NCI-H2029 treated with DMSO at 0.1 percent for 48 hours (cell line): Measurements from ENCODE around the gene SDF2L1.
A peak's percentile ranks its signal among the peaks of the same experiment; 100 is the strongest.

ENCODE experiments used
- DNase-seq: peaks from one replicate; lab custom pipeline; 2025; lab: John Stamatoyannopoulos, UW

SDF2L1 gene

DNA sequence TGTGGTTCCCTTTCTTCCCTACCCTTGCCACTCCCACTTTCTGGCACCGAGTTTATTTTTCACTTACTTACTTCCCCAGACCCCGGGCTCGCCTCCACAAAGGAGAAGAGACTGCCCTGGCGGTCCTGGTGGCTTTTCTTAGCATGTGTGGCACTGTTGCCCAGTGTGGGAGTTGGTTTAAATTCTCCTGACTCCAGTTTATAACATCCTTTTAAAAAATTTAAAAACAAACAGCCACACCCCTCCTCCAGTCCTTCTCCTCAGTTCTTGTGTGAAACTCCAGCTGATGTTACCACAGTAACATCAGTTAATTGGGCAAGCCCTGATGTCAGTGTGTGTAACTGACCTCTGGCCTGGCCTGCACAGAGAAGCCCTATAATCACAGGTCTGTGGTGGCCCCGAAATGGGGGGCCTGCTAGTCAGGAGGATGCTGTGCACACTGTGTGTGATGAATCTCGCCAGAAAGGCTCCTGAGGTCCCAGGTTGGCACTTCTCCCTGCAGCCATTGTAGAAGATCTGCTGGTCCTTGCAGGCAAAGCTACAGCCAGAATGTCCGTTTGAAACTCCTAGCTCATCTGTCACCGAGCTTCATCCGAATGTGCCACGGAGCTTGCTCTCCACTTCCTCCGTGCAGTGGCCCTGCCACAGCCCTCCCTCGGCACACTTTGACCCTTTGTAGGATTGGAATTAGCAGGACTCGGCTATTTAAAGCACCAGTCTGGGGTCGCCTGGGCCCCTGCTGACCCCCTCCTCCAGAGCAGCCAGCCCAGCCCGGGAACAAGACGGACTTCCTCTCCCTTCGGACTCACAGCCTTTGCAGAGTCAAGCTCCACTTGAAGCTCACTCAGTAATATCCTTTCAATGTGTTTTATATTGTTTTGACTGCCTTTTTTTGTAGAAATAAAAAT is 19.8 kb upstream of the SDF2L1 start:
- no peak for DNase-seq

DNA sequence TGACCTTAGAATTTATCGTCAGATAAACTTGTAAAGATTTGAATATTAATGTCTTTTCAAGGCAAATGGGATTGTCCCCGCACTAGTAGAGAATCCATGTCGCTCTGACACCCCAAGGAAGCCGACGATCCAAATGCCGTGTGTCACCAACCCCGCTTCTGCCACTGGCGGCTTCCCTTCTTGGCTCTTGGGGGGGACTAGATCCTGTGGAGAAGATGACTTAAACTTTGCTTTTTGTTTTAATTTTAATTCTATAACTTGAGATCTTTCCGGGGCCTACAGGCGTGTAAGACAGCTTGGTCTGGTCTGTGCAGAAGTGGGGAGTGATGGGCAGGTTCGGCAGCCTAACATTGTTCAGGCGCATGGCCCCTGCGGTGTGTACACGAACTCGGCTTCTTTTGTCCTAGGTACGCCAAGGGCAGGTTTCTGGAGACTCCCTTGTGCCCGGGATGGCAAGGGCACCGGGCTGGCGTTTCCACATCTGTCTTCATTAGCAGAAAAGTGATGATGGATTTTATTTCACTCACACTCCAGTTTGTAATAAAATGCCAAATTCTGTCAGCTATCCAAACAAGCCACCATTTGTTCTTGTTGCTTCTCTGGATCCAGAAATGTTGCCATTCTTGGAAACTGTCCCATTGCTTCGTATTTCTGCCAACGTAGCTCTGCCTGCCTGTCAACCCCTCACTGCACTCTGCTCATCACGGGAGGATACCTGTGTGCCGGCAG is 19.0 kb upstream of the SDF2L1 start:
- no peak for DNase-seq

DNA sequence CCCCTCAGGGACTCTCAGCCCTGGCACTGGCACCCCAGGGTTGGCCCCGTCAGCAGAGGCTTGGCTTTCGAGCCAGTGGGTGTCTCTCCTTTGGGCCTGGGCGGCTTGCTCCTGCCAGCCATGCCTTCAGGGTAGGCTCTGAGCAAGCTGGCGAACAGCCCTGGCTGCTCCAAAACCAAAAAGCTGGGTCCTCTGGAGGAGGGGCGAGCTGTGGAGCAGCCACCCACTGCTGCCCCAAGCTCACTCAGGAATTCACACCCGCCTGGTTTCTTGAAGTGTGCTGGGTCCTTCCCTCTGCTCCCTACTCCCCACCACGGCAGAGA is 18.5 kb upstream of the SDF2L1 start:
- no peak for DNase-seq

DNA sequence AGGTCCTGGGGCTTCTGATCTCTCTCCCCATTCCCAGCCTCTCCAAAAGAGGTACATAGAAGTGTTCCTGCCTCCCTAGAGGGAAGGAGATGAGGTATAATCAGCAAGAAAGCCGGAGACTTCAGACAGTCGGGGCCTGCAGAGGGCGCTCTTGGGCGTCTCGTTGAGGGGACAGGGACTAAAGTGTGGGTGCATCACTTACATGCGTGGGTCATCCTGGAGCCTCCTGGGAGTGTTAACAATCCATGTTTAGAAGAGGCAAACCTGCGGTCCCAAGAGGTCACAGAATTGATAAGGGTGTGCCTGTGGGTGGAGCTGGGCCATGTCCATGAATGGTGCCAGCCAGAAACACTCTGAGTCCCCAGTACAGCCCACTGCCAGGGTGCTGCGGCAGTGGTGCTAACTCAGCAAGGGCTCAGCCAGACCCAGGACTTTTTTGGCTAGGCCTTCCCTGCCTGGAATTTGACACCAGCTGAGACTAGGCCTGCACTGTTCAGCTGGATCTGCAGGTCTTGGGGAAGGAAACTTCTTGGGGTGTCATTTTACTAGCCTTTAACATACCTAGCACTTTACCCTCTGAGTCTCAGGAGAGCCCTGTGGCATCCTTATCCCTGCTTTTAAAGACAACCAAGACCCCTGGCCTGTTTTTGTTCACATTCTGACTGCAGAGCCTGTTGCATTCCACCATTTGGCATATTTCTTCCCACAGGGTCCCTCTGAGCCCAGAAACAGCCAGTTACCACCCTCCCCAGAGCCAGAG is 17.8 kb upstream of the SDF2L1 start:
- no peak for DNase-seq

DNA sequence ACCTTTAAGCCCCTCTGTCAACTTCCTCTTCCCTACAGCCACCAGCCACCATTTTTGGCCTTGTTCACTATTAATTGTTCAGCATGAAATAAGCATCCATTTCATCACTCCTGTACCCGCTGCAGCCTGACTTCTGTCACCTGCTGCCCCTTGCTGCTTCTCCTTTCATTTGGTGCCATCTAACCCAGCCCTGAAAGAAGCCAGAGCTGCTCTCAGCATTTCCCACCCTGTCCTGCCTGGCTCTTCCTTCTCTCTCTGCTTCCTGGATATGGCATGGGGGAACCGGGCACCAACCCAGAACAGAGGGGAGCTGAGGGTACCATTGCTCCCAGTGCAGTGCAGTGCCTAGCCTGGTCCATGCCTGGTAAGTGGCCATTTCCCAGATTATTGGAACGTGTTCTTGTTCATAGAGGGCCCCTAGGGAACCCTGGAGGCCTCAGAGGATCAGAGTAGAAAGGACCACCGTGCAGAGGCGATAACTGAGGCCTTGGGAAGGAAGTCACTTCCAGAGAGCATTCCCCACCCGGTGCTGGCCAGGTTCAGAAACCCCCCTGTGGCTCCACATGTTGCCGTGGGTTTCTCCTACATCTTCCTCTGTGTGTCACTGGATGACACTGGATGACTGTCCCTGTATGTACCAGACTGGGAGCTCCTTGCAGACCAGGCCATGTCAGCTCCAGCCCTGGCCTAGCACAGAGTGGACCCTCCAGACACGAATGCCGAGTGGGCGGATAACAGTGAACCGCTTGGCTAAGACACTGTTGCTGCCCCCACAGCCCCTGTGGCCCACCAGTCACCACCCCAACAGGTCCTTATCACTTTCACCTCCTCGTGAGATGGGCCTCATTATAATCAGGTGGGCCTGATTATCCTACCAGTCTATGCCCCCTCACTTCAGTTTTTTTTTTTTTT is 17.0 kb upstream of the SDF2L1 start:
- no peak for DNase-seq

DNA sequence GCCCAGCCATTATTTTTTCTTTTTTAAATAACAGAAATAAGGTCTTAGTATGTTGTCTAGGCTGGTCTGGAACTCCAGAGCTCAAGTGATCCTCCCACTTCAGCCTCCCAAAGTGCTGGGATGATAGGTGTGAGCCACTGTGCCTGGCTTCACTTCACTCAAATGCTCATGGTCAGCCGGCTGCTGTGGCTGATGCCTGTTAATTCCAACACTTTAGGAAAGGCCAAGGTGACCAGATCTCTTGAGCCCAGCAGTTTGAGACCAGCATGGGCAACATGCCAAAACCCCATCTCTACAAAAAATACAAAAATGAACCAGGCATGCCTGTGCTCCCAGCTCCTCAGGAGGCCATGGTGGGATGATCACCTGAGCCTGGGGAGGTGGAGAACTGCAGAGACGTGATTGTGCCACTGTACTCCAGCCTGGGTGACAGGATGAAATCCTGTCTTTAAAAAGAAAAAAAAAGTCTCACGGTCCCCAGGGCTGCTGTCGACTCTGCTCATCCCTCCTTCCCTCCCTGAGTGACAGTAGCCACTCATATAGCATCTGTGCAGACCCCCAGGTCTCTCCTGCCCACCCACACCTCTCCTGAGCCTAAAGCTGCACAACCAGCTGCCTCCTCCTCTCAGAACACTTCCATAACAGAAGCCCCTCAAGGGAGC is 15.9 kb upstream of the SDF2L1 start:
- no peak for DNase-seq

DNA sequence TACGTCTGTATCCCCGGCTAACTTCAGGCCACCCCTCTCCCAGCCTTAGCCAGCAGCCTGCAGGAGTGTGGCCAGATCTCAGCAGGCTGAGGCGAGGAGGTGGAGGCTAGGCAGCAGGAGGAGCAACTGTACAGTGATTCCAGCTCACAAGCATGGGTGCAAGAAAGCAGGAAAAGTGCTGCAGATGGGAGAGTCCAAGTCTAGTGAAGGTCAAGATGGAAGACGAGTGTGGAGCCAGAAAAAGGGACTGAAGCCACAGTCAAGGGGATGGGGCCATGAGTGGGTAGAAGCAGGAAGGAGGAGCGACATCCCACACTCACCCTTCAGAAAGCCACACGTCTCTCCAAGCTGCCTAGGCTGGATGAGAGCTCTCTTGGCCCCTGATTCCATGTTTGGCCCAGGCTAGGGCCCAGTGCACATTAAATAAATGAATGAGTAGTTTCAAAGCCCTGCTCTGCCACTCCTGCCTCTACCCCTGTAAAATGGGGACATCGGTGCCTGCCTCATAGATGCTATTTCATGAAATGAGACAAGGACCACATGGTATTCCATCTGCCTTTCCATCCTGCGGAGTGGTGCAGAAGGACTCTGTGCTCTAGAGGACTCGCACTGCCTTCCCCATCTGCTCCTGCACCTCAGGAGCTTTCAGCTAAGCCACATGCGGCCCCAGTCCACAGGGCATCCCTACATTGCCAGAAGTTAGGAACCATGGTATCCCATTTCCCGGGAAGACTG is 15.2 kb upstream of the SDF2L1 start:
- DNase-seq = no peak

DNA sequence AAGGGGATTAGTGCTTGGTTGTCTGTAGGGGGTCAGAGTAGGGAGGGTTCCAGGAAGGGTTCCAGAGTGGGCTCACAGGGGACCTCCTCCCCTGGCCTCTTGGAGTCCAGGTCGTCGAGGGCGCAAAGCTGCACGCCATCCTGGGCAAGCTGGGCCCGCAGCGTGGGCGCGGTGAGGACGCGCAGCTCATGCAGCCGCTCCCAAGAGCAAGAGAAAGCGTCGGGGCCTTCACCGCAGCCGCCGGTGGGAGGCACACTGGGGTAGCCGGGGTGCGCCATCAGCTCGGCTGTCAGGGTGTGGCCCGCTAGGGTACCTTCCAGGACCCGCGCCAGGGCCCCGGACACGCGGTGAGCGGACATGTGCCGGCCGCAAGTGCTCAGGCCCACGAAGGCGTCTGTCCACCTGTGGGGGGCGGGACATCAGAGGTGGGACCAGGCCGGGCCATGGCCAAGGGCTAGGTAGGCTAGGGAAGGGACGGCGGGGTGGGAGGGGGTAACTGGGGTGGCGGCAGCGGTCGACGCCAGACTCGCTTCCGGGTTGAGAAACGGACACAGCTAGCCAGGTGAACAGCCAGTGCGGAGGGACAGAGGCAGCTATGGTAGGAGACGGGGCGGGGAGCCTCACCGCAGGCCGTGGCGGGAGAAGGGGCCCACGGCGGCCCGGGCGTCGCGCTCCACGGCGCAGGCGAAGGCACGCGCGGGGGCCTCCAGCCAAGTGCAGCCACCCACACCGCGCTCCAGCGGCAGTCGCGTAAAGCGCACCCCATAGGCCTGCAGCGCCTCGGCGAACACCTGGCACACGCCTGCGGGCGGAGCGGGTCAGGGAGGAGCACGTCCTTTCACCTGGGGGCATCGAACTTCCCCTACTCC is 13.5 kb upstream of the SDF2L1 start:
- no peak for DNase-seq

DNA sequence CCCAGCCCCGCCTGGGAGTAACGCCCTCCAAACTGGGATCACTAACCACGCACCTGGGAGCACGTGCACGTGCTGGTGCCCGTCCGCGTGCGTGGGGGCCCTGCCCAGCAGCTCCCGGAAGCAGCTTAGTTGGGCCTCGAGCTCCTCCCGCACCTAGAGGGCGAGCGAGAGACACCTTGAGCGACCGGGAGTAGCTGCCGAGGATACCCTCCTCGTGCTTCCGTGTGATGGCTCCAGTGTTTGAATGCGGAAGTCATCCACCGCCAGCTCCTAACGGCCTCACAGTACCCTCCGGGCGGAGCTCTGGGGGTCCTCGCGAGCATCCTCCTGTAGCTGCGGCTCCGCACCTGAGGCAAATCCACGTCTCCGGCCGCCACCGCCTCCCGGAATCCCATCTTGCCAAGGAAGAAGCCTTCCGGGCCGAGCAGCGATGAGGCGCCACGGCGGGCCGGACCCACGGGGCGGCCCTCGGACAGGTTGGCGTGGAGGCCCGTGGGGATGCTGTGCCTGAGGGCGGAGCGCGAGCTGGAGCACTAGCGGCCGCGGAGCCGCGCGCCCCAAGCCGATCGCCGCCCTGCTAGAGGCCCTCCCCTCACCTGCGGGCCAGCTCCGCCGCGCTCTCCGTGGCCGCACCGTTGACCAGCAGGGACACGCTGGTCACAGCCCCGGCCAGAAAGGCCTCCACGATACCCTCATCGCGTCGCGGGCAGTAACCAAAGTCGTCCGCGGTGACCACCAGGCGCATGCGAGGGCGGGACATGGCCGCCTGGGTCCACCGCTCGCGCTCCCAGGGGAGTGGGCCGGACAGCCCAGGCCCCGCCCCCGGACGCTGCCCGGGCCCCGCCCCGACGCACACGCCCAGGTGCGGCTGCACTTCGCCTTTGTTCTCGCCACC is 12.6 kb upstream of the SDF2L1 start, which contains the start of gene YDJC:
TSS of gene YDJC (minus strand) at position 768 of the 895 bp plus-strand sequence. CDS start at position 760, 8 bp downstream.
- DNase-seq = peak; percentile 59

DNA sequence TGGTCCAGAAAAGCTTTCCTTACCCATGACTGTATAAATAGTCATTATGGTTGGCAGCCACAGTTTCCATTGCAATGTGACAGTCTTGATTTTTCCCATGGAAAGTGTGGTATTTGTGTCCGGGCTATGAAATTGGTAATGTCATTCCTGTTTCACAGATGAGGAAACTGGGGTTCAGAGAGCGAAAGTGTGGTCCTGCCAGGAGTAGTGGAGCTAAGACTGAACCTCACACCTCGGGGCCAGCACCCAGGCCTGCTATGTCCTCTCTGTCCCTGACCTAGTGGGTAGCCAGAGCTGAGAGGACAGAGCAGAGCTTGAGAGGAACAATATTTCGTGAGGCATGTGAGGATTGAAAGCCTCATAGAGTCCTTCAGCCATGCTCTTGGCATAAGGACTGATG is 11.1 kb upstream of the SDF2L1 start:
- DNase-seq = no peak

DNA sequence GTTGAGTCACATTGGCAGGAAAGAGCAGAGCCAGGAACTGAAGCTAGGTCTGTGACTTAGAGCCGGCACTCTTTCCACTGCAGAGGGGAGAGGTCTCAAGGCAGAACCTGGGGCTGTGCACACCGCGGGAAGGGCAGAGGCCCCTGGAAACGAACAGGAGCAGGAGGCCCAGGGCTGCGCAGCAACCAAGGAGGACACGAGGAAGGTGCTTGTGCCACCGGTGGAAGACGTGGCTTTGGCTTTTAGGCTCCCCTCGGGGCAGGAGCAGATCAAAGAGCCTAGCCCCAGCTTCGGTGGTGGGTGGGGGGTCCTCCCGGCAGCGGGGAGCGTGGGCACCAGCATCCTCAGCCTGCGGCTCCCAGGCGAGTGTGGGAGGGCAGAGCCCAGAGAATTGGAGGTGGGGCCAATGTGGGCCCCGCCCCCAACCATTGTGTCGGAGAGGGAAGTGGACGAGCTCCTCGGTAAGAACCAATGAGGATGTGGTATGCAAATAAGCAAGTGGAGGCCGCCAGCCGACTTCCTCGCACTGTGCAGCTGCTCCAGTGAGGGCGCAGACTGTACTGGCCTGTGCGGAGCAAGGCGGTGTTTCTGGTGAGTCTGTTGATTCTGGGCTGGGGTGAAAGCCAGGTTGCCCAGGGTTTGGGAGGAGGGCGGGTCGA is 9.7 kb upstream of the SDF2L1 start, which contains the start of gene CCDC116:
TSS of gene CCDC116 (plus strand) at position 524 of the 659 bp plus-strand sequence. CDS start 422 bp downstream, outside the sequence.
- peak; percentile 15 for DNase-seq

DNA sequence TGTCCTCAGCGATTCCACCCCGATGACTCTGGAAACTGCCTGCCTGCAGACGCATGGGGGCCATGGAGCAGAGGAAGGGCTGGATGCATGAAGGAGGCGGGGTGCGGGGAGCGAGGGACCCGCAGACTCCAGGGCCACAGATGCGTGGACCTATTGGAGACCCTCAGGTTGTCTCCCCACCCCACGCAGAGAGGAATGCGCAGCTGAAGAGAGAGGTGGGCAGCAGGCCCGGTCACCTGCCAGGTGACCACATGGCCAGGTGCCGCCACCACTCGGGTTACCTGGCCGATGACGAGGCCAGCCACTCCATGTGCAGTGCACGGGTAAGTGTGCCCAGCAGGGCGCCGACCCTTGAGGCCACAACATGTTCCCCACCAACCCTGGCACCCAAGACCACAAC is 9.2 kb upstream of the SDF2L1 start:
- DNase-seq = no peak

DNA sequence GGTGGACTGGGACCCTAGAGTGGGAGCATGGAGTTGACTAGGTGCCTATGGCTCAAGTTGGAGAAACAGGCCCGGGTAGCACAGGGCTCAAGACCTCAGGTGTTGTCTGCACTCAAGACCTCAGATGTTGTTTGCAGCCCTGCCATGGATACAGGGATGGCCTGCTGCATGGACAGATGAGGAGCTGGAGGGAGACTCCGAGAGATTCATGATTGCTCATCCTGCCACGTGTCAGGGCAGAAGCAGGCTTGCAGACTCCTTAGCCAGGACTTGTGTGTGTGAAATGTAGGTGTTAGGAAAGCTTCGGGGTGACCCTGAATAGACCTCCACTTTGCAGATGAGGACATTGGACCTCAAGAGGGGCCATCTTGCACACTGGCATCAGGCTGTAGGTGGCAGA is 8.6 kb upstream of the SDF2L1 start:
- no peak for DNase-seq

DNA sequence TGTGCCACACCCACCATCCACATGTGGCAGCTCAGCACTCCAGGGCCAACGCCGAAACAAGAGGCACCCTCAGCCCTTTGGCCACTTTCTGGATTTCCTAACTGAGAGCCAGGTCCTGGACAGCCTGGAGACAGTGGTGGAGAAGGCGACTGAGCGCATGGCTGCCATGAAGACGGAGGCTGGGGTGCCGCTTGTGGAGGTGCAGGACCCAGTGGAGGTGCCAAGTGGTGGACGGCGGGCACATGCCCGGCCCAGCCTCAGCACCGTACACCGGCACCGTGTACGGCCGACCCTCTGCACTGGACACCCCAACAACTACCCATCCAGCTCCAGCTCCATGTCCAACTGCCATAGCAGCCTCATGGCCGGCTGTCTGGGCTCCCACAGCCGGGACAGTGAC is 8.0 kb upstream of the SDF2L1 start:
- no peak for DNase-seq

DNA sequence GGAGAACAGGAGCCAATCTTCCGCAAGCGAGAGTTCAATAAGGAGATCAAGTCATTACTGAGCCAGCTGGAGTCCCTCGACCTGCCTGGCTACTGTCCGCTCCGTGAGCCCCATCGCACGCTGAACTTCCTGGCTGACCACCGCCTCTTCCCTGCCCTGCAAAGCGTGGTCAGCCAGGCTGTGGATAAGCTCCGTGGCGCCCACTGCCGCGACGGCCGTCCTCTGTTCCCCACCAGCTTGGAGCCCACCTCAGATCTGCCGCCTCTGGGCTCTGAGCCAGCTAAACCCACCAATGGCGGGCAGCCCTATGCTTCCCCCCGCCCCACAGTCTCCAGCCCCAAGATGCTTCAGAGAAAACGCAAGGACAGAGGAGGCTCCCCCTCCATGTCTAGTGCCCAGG is 7.3 kb upstream of the SDF2L1 start:
- no peak for DNase-seq

DNA sequence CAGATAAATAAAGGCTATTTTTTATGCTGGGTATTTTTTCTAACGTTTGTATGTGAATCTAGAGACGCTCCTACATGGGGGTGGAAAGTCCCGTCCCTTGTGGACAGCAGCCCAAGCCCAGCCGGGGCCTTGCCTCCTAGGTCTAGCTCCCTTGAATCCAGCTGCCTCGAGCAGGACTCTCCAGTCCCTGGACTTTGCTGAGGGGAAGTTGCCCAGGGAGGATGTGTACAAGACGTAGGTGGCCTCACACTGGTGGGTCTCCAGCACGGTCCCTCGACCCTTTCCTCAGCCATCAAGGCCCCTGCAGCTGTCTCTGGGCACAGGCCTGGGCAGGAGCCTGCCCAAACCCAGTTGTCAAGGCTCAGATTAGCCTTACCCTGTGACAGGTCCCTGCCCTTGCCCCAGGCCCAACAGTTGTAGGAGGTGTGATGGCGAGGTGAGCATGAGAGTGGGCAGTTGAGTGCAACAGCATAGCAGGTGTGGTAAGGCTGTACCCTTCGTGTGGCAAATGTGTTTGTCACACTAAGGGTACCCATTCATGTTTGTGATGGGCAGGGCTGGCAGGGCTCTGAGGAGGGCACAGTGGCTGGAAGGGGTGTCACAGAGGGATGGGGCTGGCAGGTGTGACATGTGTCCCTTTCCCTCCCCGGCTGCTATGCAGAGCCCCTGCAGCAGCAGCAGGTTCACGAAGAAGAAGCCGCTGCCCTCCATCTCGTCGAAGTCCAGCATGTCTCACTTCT is 6.2 kb upstream of the SDF2L1 start:
- no peak for DNase-seq
